Activated B cell treated with CpG ODN at 0.5 μM for 24 hours (primary cell): ENCODE measurements around the gene NASP. TPM values are rescaled to one million over a fixed set of nuclear protein-coding genes. Genes with fewer than 3 reads are reported as not detected.

Source experiments
- ATAC-seq: fragments of 200-7000 bp; cut with Tn5 transposase; one replicate; pipeline ENCODE4 v1.10.0; 2021; ENCODE audit warnings: low read depth, mild to moderate bottlenecking, moderate library complexity
- CTCF ChIA-PET: fragments of 350-600 bp; sonication (Branson Sonifier 250); formaldehyde crosslinking; loops from one replicate; lab custom pipeline; 2021; ENCODE audit warnings: antibody characterized with exemption; lab: Charles Lee
- POLR2A ChIA-PET: fragments of 350-600 bp; sonication (Branson Sonifier 250); formaldehyde crosslinking; loops from one replicate; lab custom pipeline; 2021; ENCODE audit warnings: antibody characterized with exemption; lab: Charles Lee
- DNase-seq: peaks from one replicate; pipeline ENCODE4 v3.0.0; 2022
- H3K27ac Mint-ChIP-seq: one replicate; pipeline ENCODE4 v1.8.0; 2020; ENCODE audit warnings: mixed read lengths
- H3K27me3 Mint-ChIP-seq: one replicate; pipeline ENCODE4 v1.8.0; 2021; ENCODE audit warnings: mixed read lengths
- H3K36me3 Mint-ChIP-seq: one replicate; pipeline ENCODE4 v1.8.0; 2021; ENCODE audit warnings: low read depth, mixed read lengths
- H3K4me1 Mint-ChIP-seq: one replicate; pipeline ENCODE4 v1.8.0; 2021; ENCODE audit warnings: mixed read lengths
- H3K4me3 Mint-ChIP-seq: one replicate; pipeline ENCODE4 v1.8.0; 2020; ENCODE audit warnings: mild to moderate bottlenecking, mixed read lengths
- H3K9me3 Mint-ChIP-seq: one replicate; pipeline ENCODE4 v1.8.0; 2020; ENCODE audit warnings: mixed read lengths
- intact Hi-C: fragments of 100-400 bp; cut with micrococcal nuclease; formaldehyde crosslinking; loops from one replicate; pipeline ENCODE4 v1.15.1; 2024
- total RNA-seq: library from RNA; stranded (reverse); gene quantifications from 2 replicates; pipeline ENCODE4 v1.2.3, GENCODE V29; 2022
- TF ChIP-seq, protein P1 (sequence below): fragments of 200-600 bp; IDR thresholded peaks from one replicate; pipeline ENCODE4 v1.8.0; 2022; ENCODE audit warnings: antibody characterized with exemption, mild to moderate bottlenecking

NASP gene
- total RNA-seq, 1 donor from 2014 or later: 204 TPM

DNA sequence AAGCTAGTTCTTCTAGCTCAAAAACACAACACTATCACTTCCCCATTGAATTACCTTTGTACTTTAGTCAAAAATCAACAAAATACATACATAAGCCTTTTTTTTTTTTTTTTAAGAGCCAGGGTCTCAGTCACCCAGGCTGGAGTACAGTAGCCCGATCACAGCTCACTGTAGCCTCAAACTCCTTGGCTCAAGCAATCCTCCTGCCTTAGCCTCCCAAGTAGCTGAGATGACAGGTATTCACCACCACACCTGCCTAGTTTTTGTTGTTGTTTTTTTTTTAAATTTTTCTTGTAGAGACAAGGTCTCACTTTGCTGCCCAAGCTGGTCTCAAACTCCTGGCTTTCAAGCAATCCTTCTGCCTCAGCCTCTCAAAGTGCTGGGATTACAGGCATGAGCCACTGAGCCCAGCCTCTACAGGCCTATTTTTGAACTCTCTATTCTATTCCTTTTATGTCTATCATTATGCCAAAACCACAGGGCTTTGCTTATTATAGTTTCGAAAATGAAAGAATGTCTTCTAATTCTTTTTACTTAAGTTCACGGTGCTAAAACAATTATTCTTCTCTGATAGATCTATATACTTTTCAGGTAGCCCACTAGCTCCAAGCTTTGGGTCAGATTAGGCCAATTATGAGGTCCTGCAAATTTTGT, 72.9 kb downstream of the NASP start:
- no peaks in the 10 kb centered on the region for H3K27me3 Mint-ChIP-seq
- CTCF ChIA-PET: no interaction called here
- peaks cover 83% of the 10 kb centered on the region for H3K36me3 Mint-ChIP-seq
- H3K4me1 Mint-ChIP-seq: no peaks in the 10 kb centered on the region
- intact Hi-C loops: no loop called here
- TF ChIP-seq, protein P1, sequence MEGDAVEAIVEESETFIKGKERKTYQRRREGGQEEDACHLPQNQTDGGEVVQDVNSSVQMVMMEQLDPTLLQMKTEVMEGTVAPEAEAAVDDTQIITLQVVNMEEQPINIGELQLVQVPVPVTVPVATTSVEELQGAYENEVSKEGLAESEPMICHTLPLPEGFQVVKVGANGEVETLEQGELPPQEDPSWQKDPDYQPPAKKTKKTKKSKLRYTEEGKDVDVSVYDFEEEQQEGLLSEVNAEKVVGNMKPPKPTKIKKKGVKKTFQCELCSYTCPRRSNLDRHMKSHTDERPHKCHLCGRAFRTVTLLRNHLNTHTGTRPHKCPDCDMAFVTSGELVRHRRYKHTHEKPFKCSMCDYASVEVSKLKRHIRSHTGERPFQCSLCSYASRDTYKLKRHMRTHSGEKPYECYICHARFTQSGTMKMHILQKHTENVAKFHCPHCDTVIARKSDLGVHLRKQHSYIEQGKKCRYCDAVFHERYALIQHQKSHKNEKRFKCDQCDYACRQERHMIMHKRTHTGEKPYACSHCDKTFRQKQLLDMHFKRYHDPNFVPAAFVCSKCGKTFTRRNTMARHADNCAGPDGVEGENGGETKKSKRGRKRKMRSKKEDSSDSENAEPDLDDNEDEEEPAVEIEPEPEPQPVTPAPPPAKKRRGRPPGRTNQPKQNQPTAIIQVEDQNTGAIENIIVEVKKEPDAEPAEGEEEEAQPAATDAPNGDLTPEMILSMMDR: no peak
- H3K4me3 Mint-ChIP-seq: no peak overlapping the region
- DNase-seq (no peak), ATAC-seq (no peak)
- POLR2A ChIA-PET: interaction anchor here (0.6 to 0.7 kb wide), 3 partner anchors 298 to 525 kb away, joined by 3 to 5 read pairs (median 4); no protein-coding TSS in a partner anchor
- H3K9me3 Mint-ChIP-seq: no peaks in the 10 kb centered on the region
- no peak overlapping the region for H3K27ac Mint-ChIP-seq

DNA sequence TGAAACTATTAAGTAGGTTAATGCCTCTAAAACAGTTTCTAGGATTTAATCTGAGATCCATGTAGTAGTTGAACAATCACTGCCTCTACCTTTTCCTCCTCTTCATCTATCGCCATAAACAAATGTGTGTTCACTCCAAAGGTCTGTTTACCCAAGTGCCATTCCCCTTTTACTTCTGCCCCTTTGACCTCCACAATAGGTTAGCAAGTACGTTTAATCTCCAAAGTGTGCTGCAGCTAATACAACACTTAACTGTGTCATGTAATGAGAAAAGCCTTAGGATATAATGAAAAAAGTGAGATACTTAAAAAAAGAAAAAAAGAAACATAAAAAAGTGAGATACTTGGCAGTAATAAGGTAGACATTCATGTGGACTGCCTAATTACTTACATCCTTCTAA, 74.3 kb downstream of the NASP start:
- ChIA-PET CTCF (no interaction called here), POLR2A (interaction anchor here (0.6 kb wide), 1 partner anchor 89 kb away, joined by 4 read pairs; no protein-coding TSS in a partner anchor)
- Mint-ChIP-seq H3K4me3 (no peak overlapping the region), H3K36me3 (peaks cover 76% of the 10 kb centered on the region), H3K27me3 (no peaks in the 10 kb centered on the region), H3K27ac (no peak overlapping the region), H3K9me3 (no peaks in the 10 kb centered on the region), H3K4me1 (peaks cover 2% of the 10 kb centered on the region)
- TF ChIP-seq, protein P1: no peak
- DNase-seq (no peak), ATAC-seq (no peak)
- intact Hi-C loops: no loop called here

DNA sequence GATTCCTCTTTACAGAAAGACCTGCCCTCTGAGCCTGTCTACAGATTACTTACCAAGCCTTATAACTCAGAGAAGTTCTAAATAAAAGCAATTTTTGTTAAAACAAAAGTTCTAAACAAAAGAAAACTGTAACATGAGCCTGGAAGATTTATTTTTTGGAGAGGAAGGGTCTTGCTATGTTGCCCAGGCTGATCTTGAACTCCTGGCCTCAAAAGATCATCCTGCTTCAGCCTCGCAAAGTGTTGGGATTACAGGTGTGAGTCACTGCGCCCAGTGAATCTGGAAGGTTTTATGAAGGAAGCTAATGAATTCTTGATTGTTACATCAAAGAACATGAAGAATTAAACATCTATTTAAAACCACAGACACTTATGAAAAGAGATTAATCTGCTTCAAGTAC, 75.4 kb downstream of the NASP start:
- Mint-ChIP-seq H3K9me3 (no peaks in the 10 kb centered on the region), H3K27me3 (no peaks in the 10 kb centered on the region), H3K4me3 (no peak overlapping the region), H3K4me1 (peaks cover 5% of the 10 kb centered on the region), H3K36me3 (peaks cover 77% of the 10 kb centered on the region), H3K27ac (no peak overlapping the region)
- intact Hi-C loops: no loop called here
- DNase-seq: no peak
- CTCF ChIA-PET: no interaction called here
- POLR2A ChIA-PET: no interaction called here
- ATAC-seq: no peak
- TF ChIP-seq, protein P1: no peak

DNA sequence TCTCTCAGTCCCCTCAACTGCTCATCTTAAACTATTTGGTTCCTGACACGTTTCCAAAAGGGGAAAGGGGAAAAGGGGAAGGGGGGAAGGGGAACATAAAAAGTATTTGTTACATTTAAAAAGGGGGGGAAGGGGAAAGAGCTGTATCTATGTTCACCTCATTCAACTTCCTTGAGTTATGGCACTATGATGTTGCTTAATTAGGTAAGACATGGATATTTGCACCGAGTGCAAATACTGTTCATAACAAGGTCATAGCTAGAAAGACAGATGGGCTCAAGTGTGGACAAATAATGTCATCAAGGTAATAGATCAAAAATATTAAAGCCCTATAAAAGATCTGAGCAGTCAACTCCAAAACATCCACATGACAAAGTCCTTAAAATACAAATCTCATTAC, 76.5 kb downstream of the NASP start:
- DNase-seq (no peak), ATAC-seq (no peak)
- intact Hi-C loops: no loop called here
- CTCF ChIA-PET: no interaction called here
- Mint-ChIP-seq H3K27me3 (no peaks in the 10 kb centered on the region), H3K4me1 (peaks cover 8% of the 10 kb centered on the region), H3K36me3 (peaks cover 66% of the 10 kb centered on the region), H3K4me3 (no peak overlapping the region), H3K9me3 (no peaks in the 10 kb centered on the region), H3K27ac (no peak overlapping the region)
- POLR2A ChIA-PET: interaction anchor here (0.8 kb wide), 1 partner anchor 11 kb away, joined by 5 read pairs; no protein-coding TSS in a partner anchor
- TF ChIP-seq, protein P1: no peak

DNA sequence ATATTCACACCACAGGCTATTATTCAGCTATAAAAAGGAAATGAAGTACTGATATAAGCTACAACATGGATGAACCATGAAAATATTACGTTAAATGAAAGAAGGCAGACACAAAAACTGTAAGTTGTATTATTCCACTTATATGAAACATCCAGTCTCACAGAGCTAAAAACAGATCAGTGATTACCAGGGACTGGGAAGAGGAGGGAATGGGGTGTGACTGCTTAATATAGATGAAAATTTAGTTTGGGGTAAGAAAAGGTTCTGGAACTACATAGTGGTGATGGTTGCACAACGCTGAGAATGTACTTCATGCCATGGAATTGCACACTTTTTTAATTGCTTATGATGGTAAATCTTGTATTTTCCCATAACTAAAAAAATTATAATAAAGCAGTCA, 83.0 kb downstream of the NASP start:
- Mint-ChIP-seq H3K27ac (no peak overlapping the region), H3K4me3 (no peak overlapping the region), H3K9me3 (no peaks in the 10 kb centered on the region), H3K4me1 (peaks cover 40% of the 10 kb centered on the region), H3K27me3 (no peaks in the 10 kb centered on the region), H3K36me3 (peaks cover 26% of the 10 kb centered on the region)
- POLR2A ChIA-PET: no interaction called here
- CTCF ChIA-PET: no interaction called here
- no peak for ATAC-seq
- DNase-seq: no peak
- intact Hi-C loops: no loop called here
- TF ChIP-seq, protein P1: no peak
